T-helper 17 cell (primary cell): Measurements from ENCODE around the gene ZNRF3. TPM values are rescaled to one million over a fixed set of nuclear protein-coding genes. Genes with fewer than 3 reads are reported as not detected.

ENCODE experiments used
- ATAC-seq: fragments of 150-1000 bp; cut with Tn5 transposase; 2 replicates; pipeline ENCODE4 v1.10.0; 2021; ENCODE audit warnings: mild to moderate bottlenecking, moderate library complexity
- DNase-seq, 3 donors: peaks; one replicate each; pipeline versions ENCODE4 v3.0.0 to v3.0.0-alpha.2; 2020 to 2021
- H3K9me3 ChIP-seq: one replicate; pipeline ENCODE4 v1.7.0; 2013; ENCODE audit warnings: low read length, mild to moderate bottlenecking; ENCODE audit not compliant: control insufficient read depth, poor library complexity, severe bottlenecking
- H3K27ac Mint-ChIP-seq: one replicate; pipeline ENCODE4 v1.8.0; 2022; ENCODE audit warnings: mild to moderate bottlenecking, moderate library complexity, mixed read lengths
- H3K27me3 Mint-ChIP-seq: one replicate; pipeline ENCODE4 v1.8.0; 2022; ENCODE audit warnings: mixed read lengths
- H3K36me3 Mint-ChIP-seq: one replicate; pipeline ENCODE4 v1.8.0; 2022; ENCODE audit warnings: low read depth, mixed read lengths
- H3K4me1 Mint-ChIP-seq: one replicate; pipeline ENCODE4 v1.8.0; 2022; ENCODE audit warnings: mild to moderate bottlenecking, mixed read lengths
- H3K4me3 Mint-ChIP-seq: one replicate; pipeline ENCODE4 v1.8.0; 2022; ENCODE audit warnings: mild to moderate bottlenecking, moderate library complexity, mixed read lengths
- total RNA-seq, 4 donors: library from RNA in 2 of 4; stranded (reverse) in 2 of 4; gene quantifications; one replicate each; pipeline ENCODE4 v1.2.3 and lab custom pipeline; 2022 to 2026

The ZNRF3 gene
- total RNA-seq, 2 donors from 2014 or later: 0.31 to 0.72 TPM

GRCh38 chr22:28949788-28950187, 66.4 kb downstream of the ZNRF3 start:
- peaks cover 2% of the 10 kb centered on the region for H3K4me1 Mint-ChIP-seq
- peaks cover 12% of the 10 kb centered on the region for H3K9me3 ChIP-seq
- no peak overlapping the region for H3K27ac Mint-ChIP-seq
- peaks cover 46% of the 10 kb centered on the region for H3K27me3 Mint-ChIP-seq
- DNase-seq (no peak), ATAC-seq (no peak)
- peaks cover 2% of the 10 kb centered on the region for H3K36me3 Mint-ChIP-seq
- no peak overlapping the region for H3K4me3 Mint-ChIP-seq

- Mint-ChIP-seq H3K4me3 (no peak overlapping the region), H3K27ac (no peak overlapping the region), H3K4me1 (peaks cover 6% of the 10 kb centered on the region), H3K36me3 (peaks cover 3% of the 10 kb centered on the region), H3K27me3 (peaks cover 53% of the 10 kb centered on the region)
- ATAC-seq (no peak), DNase-seq (no peak)
- H3K9me3 ChIP-seq: peaks cover 12% of the 10 kb centered on the region
These were observed 67.4 kb downstream of the ZNRF3 start for GRCh38 chr22:28950617-28951411.

- peaks cover 8% of the 10 kb centered on the region for H3K9me3 ChIP-seq
- no peak overlapping the region for H3K4me3 Mint-ChIP-seq
- DNase-seq: no peak
- peaks cover 5% of the 10 kb centered on the region for H3K36me3 Mint-ChIP-seq
- H3K27ac Mint-ChIP-seq: no peak overlapping the region
- peaks cover 61% of the 10 kb centered on the region for H3K27me3 Mint-ChIP-seq
- no peak for ATAC-seq
- peaks cover 12% of the 10 kb centered on the region for H3K4me1 Mint-ChIP-seq
These were observed 68.2 kb downstream of the ZNRF3 start for GRCh38 chr22:28951530-28951929.

DNA sequence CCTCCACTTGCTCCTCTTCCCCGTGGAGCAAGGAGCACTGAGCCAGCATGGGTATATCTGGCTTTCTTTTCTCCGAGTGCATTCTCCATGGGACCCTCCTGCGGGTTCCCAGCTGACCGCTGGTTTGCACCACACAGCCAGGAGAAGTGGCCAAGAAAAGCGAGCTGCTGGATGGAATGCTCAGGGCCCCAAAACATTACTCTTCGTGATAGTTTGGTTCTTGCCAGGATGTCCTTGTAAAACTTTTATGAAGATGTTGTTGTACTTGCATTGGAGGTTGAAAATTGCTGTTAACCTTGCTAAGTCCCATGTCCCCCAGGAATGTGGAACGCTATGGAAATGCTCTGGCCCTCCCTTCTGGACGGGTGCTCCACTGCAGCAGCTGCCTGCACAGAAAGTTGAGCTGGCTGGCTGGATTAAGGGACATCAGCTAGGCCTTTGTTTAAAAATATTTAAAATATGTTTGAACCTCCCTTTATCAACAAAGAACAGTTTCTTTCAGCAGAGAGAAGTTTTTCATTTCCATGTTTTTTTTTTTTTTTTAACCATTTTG, 68.7 kb downstream of the ZNRF3 start:
- H3K4me1 Mint-ChIP-seq: peaks cover 12% of the 10 kb centered on the region
- DNase-seq: no peak
- H3K27me3 Mint-ChIP-seq: peaks cover 66% of the 10 kb centered on the region
- H3K36me3 Mint-ChIP-seq: peaks cover 5% of the 10 kb centered on the region
- H3K4me3 Mint-ChIP-seq: no peak overlapping the region
- ATAC-seq: no peak
- H3K9me3 ChIP-seq: peaks cover 6% of the 10 kb centered on the region
- H3K27ac Mint-ChIP-seq: no peak overlapping the region

DNA sequence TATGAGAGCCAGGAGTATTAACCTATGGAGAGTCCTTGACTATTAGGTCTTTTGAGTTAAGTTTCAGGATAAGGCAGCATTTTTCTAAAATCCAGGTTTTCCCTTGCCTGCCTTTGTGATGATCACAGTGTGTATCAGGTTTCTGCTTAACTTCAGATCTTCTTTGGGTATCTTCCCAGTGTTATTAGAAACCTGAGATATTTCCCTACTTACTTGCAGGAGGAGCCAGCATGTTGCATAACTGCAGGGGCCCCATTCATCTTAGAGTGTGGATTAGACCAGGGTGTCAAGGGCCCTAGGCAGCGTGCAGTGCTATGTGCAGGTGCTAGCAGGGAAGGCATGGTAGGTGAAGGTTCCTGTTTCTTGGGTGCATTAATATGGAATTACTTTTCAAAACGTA, 69.5 kb downstream of the ZNRF3 start:
- Mint-ChIP-seq H3K4me3 (no peak overlapping the region), H3K36me3 (peaks cover 5% of the 10 kb centered on the region), H3K4me1 (peaks cover 12% of the 10 kb centered on the region), H3K27ac (no peak overlapping the region), H3K27me3 (peaks cover 74% of the 10 kb centered on the region)
- peaks cover under 1% of the 10 kb centered on the region for H3K9me3 ChIP-seq
- ATAC-seq (no peak), DNase-seq (no peak)

DNA sequence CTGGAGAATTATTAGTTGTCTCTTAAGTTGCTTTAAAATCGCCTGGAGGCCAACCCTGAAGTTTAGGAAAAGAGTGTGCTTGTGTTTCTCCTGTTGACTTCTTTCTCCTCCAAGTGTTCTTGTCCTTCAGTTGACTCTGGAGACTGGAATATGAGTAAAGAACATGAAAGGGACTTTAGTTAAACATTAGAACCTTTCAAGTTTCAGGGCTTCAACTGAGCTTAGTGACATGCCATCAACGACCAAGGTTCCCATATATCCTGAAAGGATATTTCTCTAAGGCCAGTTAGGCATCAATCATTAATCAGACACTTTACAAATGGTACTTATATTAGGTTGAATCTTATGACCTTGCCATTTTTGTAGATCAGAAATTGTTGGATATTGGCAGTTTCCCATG, 70.0 kb downstream of the ZNRF3 start:
- no peak for DNase-seq
- Mint-ChIP-seq H3K4me1 (peaks cover 12% of the 10 kb centered on the region), H3K27ac (no peak overlapping the region), H3K4me3 (no peak overlapping the region), H3K36me3 (peaks cover 5% of the 10 kb centered on the region), H3K27me3 (peaks cover 79% of the 10 kb centered on the region)
- ATAC-seq: no peak
- H3K9me3 ChIP-seq: no peaks in the 10 kb centered on the region

GRCh38 chr22:28953976-28954880, 70.9 kb downstream of the ZNRF3 start:
- Mint-ChIP-seq H3K4me3 (no peak overlapping the region), H3K36me3 (peaks cover 5% of the 10 kb centered on the region), H3K27ac (no peak overlapping the region), H3K27me3 (peaks cover 88% of the 10 kb centered on the region), H3K4me1 (peaks cover 12% of the 10 kb centered on the region)
- no peak for DNase-seq
- no peaks in the 10 kb centered on the region for H3K9me3 ChIP-seq
- no peak for ATAC-seq

GRCh38 chr22:28955817-28956216, 72.4 kb downstream of the ZNRF3 start:
- H3K9me3 ChIP-seq: no peaks in the 10 kb centered on the region
- ATAC-seq: peak; percentile 97
- peak; percentile 11 to 44 (median 34) for DNase-seq
- peaks cover 96% of the 10 kb centered on the region for H3K27me3 Mint-ChIP-seq
- H3K4me3 Mint-ChIP-seq: peak overlapping the region; percentile 81
- no peak overlapping the region for H3K27ac Mint-ChIP-seq
- peaks cover 6% of the 10 kb centered on the region for H3K36me3 Mint-ChIP-seq
- peaks cover 14% of the 10 kb centered on the region for H3K4me1 Mint-ChIP-seq

- ATAC-seq (no peak), DNase-seq (no peak)
- H3K27ac Mint-ChIP-seq: no peak overlapping the region
- H3K4me1 Mint-ChIP-seq: peaks cover 14% of the 10 kb centered on the region
- peaks cover 96% of the 10 kb centered on the region for H3K27me3 Mint-ChIP-seq
- peaks cover 6% of the 10 kb centered on the region for H3K36me3 Mint-ChIP-seq
- no peaks in the 10 kb centered on the region for H3K9me3 ChIP-seq
- no peak overlapping the region for H3K4me3 Mint-ChIP-seq
These were observed 73.1 kb downstream of the ZNRF3 start for GRCh38 chr22:28956506-28956905.

GRCh38 chr22:28958611-28959010, 75.2 kb downstream of the ZNRF3 start:
- H3K9me3 ChIP-seq: no peaks in the 10 kb centered on the region
- H3K4me3 Mint-ChIP-seq: no peak overlapping the region
- ATAC-seq (no peak), DNase-seq (no peak)
- H3K27ac Mint-ChIP-seq: no peak overlapping the region
- peaks cover 12% of the 10 kb centered on the region for H3K4me1 Mint-ChIP-seq
- peaks cover 6% of the 10 kb centered on the region for H3K36me3 Mint-ChIP-seq
- peaks cover 95% of the 10 kb centered on the region for H3K27me3 Mint-ChIP-seq

DNA sequence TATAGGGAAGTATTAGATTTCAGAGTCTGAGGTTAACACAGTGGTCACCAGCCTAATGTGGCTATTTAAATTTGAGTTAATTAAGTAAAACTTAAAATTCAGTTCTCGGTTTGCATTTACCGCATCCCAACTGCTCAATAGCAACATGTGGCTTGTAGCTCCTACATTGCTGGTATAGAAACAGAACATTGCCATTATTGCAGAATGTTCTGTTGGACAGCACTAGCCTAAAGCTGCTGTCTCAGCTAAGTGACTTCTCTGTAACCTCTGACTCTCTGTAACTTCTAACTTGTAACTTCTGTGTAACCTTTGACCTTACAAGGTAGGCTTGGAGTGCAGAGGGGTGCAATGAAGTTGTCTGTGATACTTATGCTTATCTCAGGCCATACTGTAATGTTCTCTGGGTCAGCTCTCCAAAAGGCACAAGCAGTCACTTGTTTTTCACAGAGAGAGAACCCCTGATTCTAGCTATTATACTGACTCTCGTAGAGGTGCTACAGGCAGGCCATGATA, 78.7 kb downstream of the ZNRF3 start:
- Mint-ChIP-seq H3K27ac (no peak overlapping the region), H3K36me3 (peaks cover 3% of the 10 kb centered on the region), H3K4me3 (no peak overlapping the region), H3K4me1 (peaks cover 4% of the 10 kb centered on the region), H3K27me3 (peaks cover 84% of the 10 kb centered on the region)
- ATAC-seq (no peak), DNase-seq (no peak)
- no peaks in the 10 kb centered on the region for H3K9me3 ChIP-seq

DNA sequence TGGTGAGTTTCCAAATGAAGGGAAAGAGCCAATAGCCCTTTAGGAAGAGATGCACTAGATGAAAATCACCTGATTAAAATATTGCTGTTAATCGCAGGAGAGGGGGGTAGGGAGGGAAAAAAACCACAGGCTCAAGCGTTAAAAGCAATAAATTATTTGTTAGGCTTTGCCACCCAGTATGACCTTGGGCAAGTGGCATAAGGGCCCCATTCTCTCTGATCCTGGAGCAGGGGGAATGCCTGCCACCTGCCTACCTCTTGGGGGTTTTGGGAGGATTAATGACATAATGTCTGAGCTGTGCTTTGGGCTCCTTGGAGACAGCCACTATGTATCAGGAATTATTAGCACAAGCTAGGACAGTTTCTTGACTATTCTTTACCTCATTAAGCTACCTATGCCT, 80.0 kb downstream of the ZNRF3 start:
- DNase-seq (no peak), ATAC-seq (no peak)
- Mint-ChIP-seq H3K36me3 (peaks cover 3% of the 10 kb centered on the region), H3K27ac (no peak overlapping the region), H3K4me3 (no peak overlapping the region), H3K27me3 (peaks cover 73% of the 10 kb centered on the region), H3K4me1 (peaks cover 4% of the 10 kb centered on the region)
- no peaks in the 10 kb centered on the region for H3K9me3 ChIP-seq

DNA sequence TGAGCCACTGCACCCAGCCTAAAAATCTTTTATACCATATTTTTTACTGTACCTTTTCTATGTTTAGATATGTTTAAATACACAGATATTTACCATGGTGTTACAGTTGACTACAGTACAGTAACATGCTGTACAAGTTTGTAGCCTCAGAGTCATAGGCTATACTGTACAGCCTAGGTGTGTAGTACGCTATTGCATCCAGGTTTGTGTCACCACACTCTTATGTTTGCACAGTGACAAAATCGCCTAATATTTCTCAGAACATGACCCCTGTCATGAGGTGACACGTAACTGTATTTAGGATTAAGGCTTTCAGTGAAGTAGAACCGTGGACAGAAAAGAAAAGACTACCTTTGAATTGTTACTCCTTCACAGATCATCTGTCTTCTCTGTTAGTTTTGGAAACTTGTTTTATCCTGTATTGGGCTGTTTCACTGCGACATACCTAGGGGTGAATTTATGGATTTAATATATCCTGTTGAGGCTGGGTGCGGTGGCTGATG, 83.8 kb downstream of the ZNRF3 start:
- Mint-ChIP-seq H3K27ac (no peak overlapping the region), H3K4me3 (no peak overlapping the region), H3K36me3 (no peaks in the 10 kb centered on the region), H3K4me1 (peaks cover 2% of the 10 kb centered on the region), H3K27me3 (peaks cover 51% of the 10 kb centered on the region)
- no peak for DNase-seq
- no peak for ATAC-seq
- no peaks in the 10 kb centered on the region for H3K9me3 ChIP-seq
